Osteocyte (in vitro differentiated cells): Measurements from ENCODE around the gene MROH8. TPM values are rescaled to one million over a fixed set of nuclear protein-coding genes. Genes with fewer than 3 reads are reported as not detected.

Experiments
- DNase-seq: peaks from one replicate; pipeline ENCODE4 v3.0.0; 2021; ENCODE audit warnings: mixed read lengths; ENCODE audit not compliant: unreplicated experiment; ENCODE audit errors: extremely low spot score
- H3K27ac Mint-ChIP-seq: one replicate; pipeline ENCODE4 v1.8.0; 2021; ENCODE audit warnings: mild to moderate bottlenecking, mixed read lengths; ENCODE audit not compliant: unreplicated experiment
- H3K27me3 Mint-ChIP-seq: one replicate; pipeline ENCODE4 v1.8.0; 2021; ENCODE audit warnings: mixed read lengths; ENCODE audit not compliant: unreplicated experiment
- H3K36me3 Mint-ChIP-seq: one replicate; pipeline ENCODE4 v1.8.0; 2021; ENCODE audit warnings: mixed read lengths; ENCODE audit not compliant: unreplicated experiment
- H3K4me1 Mint-ChIP-seq: one replicate; pipeline ENCODE4 v1.8.0; 2021; ENCODE audit warnings: mixed read lengths; ENCODE audit not compliant: unreplicated experiment
- H3K4me3 Mint-ChIP-seq: one replicate; pipeline ENCODE4 v1.8.0; 2021; ENCODE audit warnings: mild to moderate bottlenecking, moderate library complexity, mixed read lengths; ENCODE audit not compliant: unreplicated experiment
- H3K9me3 Mint-ChIP-seq: one replicate; pipeline ENCODE4 v1.8.0; 2021; ENCODE audit warnings: mixed read lengths; ENCODE audit not compliant: unreplicated experiment
- CTCF ChIP-seq: fragments of 200-600 bp; sonication (generic); IDR thresholded peaks from 2 replicates; pipeline ENCODE4 v1.5.0; 2021; ENCODE audit warnings: antibody characterized with exemption, mild to moderate bottlenecking, moderate library complexity
- total RNA-seq: library from RNA; stranded (reverse); gene quantifications from 2 replicates; pipeline ENCODE4 v1.2.1, GENCODE V29; 2021

Gene MROH8
- total RNA-seq, 1 donor from 2014 or later, result 1.5 TPM

GRCh38 chr20:37223053-37223452 lies 43.7 kb upstream of the MROH8 start:
- Mint-ChIP-seq H3K4me3 (no peak overlapping the region), H3K36me3 (peaks cover 47% of the 10 kb centered on the region), H3K27ac (no peak overlapping the region), H3K9me3 (no peaks in the 10 kb centered on the region), H3K4me1 (no peaks in the 10 kb centered on the region), H3K27me3 (no peaks in the 10 kb centered on the region)
- TF ChIP-seq CTCF, result no peak
- DNase-seq, result no peak

GRCh38 chr20:37222086-37222485 lies 42.7 kb upstream of the MROH8 start:
- Mint-ChIP-seq H3K4me3 (no peak overlapping the region), H3K4me1 (no peaks in the 10 kb centered on the region), H3K27me3 (no peaks in the 10 kb centered on the region), H3K27ac (no peak overlapping the region), H3K9me3 (no peaks in the 10 kb centered on the region), H3K36me3 (peaks cover 43% of the 10 kb centered on the region)
- no peak for TF ChIP-seq CTCF
- no peak for DNase-seq

GRCh38 chr20:37220731-37221130 lies 41.4 kb upstream of the MROH8 start:
- no peaks in the 10 kb centered on the region for H3K4me1 Mint-ChIP-seq
- H3K36me3 Mint-ChIP-seq, result peaks cover 37% of the 10 kb centered on the region
- H3K9me3 Mint-ChIP-seq, result no peaks in the 10 kb centered on the region
- no peak overlapping the region for H3K4me3 Mint-ChIP-seq
- H3K27me3 Mint-ChIP-seq, result no peaks in the 10 kb centered on the region
- H3K27ac Mint-ChIP-seq, result no peak overlapping the region
- DNase-seq, result no peak
- TF ChIP-seq CTCF, result no peak

- no peak for DNase-seq
- Mint-ChIP-seq H3K4me3 (no peak overlapping the region), H3K4me1 (no peaks in the 10 kb centered on the region), H3K36me3 (peaks cover 31% of the 10 kb centered on the region), H3K9me3 (no peaks in the 10 kb centered on the region), H3K27ac (no peak overlapping the region), H3K27me3 (no peaks in the 10 kb centered on the region)
- TF ChIP-seq CTCF, result no peak
Measured at GRCh38 chr20:37219751-37220668, 40.7 kb upstream of the MROH8 start.

- no peaks in the 10 kb centered on the region for H3K4me1 Mint-ChIP-seq
- H3K36me3 Mint-ChIP-seq, result peaks cover 26% of the 10 kb centered on the region
- no peaks in the 10 kb centered on the region for H3K9me3 Mint-ChIP-seq
- TF ChIP-seq CTCF, result no peak
- no peaks in the 10 kb centered on the region for H3K27me3 Mint-ChIP-seq
- no peak for DNase-seq
- no peak overlapping the region for H3K27ac Mint-ChIP-seq
- no peak overlapping the region for H3K4me3 Mint-ChIP-seq
Measured at GRCh38 chr20:37218976-37219375, 39.6 kb upstream of the MROH8 start.
